H9 (cell line): ENCODE data around the gene KLF13. TPM values are rescaled to one million over a fixed set of nuclear protein-coding genes. Genes with fewer than 3 reads are reported as not detected.

Experiments used
- DNase-seq: peaks from one replicate; pipeline ENCODE4 v3.0.0-alpha.2; 2017
- H2AFZ ChIP-seq: one replicate; pipeline ENCODE4 v1.6.1; 2013; ENCODE audit warnings: mild to moderate bottlenecking, low read length, control low read depth, moderate library complexity
- H2AK5ac ChIP-seq: 2 replicates; pipeline ENCODE4 v1.6.1; 2013; ENCODE audit warnings: low read length, control low read depth, mixed read lengths; ENCODE audit not compliant: insufficient read length
- H2BK120ac ChIP-seq: one replicate; pipeline ENCODE4 v1.6.1; 2013; ENCODE audit warnings: low read depth, mild to moderate bottlenecking, low read length, control low read depth, inconsistent platforms; ENCODE audit not compliant: poor library complexity, severe bottlenecking
- H2BK12ac ChIP-seq: 2 replicates; pipeline ENCODE4 v1.6.1; 2013; ENCODE audit warnings: low read length, control low read depth, mixed read lengths, low read depth; ENCODE audit not compliant: insufficient read length
- H2BK15ac ChIP-seq: 2 replicates; pipeline ENCODE4 v1.6.1; 2013; ENCODE audit warnings: low read depth, low read length, control low read depth
- H2BK20ac ChIP-seq: one replicate; pipeline ENCODE4 v1.6.1; 2013; ENCODE audit warnings: low read depth, mild to moderate bottlenecking, low read length, control low read depth, inconsistent platforms; ENCODE audit not compliant: poor library complexity, severe bottlenecking
- H2BK5ac ChIP-seq: 2 replicates; pipeline ENCODE4 v1.6.1; 2013; ENCODE audit warnings: low read length, control low read depth, mixed read lengths; ENCODE audit not compliant: insufficient read length
- H3K14ac ChIP-seq: 2 replicates; pipeline ENCODE4 v1.6.1; 2013; ENCODE audit warnings: low read length, control low read depth; ENCODE audit not compliant: insufficient read depth
- H3K18ac ChIP-seq: 2 replicates; pipeline ENCODE4 v1.6.1; 2013; ENCODE audit warnings: low read depth, mild to moderate bottlenecking, mixed read lengths, low read length, control low read depth; ENCODE audit not compliant: insufficient read length
- H3K23ac ChIP-seq: 2 replicates; pipeline ENCODE4 v1.6.1; 2013; ENCODE audit warnings: low read length, control low read depth, mixed read lengths, low read depth; ENCODE audit not compliant: insufficient read length
- H3K23me2 ChIP-seq: 2 replicates; pipeline ENCODE4 v1.6.1; 2013; ENCODE audit warnings: low read depth, mild to moderate bottlenecking, mixed read lengths, low read length, control low read depth; ENCODE audit not compliant: insufficient read length, poor library complexity, severe bottlenecking
- H3K27ac ChIP-seq: 2 replicates; pipeline ENCODE4 v1.5.1; 2013; ENCODE audit warnings: low read length, control low read depth, mixed read lengths, low read depth; ENCODE audit not compliant: insufficient read length
- H3K27me3 ChIP-seq: 2 replicates; pipeline ENCODE4 v1.6.1; 2013; ENCODE audit warnings: low read length, control low read depth, inconsistent platforms; ENCODE audit not compliant: insufficient read depth
- H3K4ac ChIP-seq: 2 replicates; pipeline ENCODE4 v1.6.1; 2013; ENCODE audit warnings: low read depth, mild to moderate bottlenecking, control low read depth, inconsistent platforms, low read length, moderate library complexity
- H3K4me1 ChIP-seq: 2 replicates; pipeline ENCODE4 v1.6.1; 2013; ENCODE audit warnings: low read length, control low read depth, inconsistent platforms; ENCODE audit not compliant: insufficient read depth
- H3K4me2 ChIP-seq: 2 replicates; pipeline ENCODE4 v1.6.1; 2013; ENCODE audit warnings: low read length, control low read depth, mixed read lengths; ENCODE audit not compliant: insufficient read length, insufficient read depth
- H3K56ac ChIP-seq: 2 replicates; pipeline ENCODE4 v1.6.1; 2013; ENCODE audit warnings: low read depth, mild to moderate bottlenecking, mixed read lengths, low read length, control low read depth; ENCODE audit not compliant: insufficient read length
- H3K79me1 ChIP-seq: 2 replicates; pipeline ENCODE4 v1.6.1; 2013; ENCODE audit warnings: low read depth, mild to moderate bottlenecking, moderate library complexity, low read length, control low read depth, inconsistent platforms; ENCODE audit not compliant: insufficient read depth, poor library complexity, severe bottlenecking
- H3K79me2 ChIP-seq: 2 replicates; pipeline ENCODE4 v1.6.1; 2013; ENCODE audit warnings: low read length, control low read depth, inconsistent platforms; ENCODE audit not compliant: insufficient read depth
- H3K9ac ChIP-seq: 2 replicates; pipeline ENCODE4 v1.6.1; 2013; ENCODE audit warnings: low read length, control low read depth, mixed read lengths; ENCODE audit not compliant: insufficient read length; ENCODE audit errors: extremely low read depth
- H3K9me3 ChIP-seq: one replicate; pipeline ENCODE4 v1.6.1; 2013; ENCODE audit warnings: low read depth, low read length, inconsistent platforms; ENCODE audit not compliant: control insufficient read depth
- H3T11ph ChIP-seq: one replicate; pipeline ENCODE4 v1.6.1; 2013; ENCODE audit warnings: mild to moderate bottlenecking, low read length, control low read depth, inconsistent platforms
- H4K20me1 ChIP-seq: one replicate; pipeline ENCODE4 v1.6.1; 2013; ENCODE audit not compliant: control insufficient read depth, insufficient read length, insufficient read depth
- H4K5ac ChIP-seq: 2 replicates; pipeline ENCODE4 v1.6.1; 2013; ENCODE audit warnings: low read depth, mild to moderate bottlenecking, mixed read lengths, low read length, control low read depth; ENCODE audit not compliant: insufficient read length
- H4K8ac ChIP-seq: replicated peaks from 2 replicates; pipeline ENCODE4 v1.6.1; 2013; ENCODE audit warnings: low read length, control low read depth, mixed read lengths, low read depth; ENCODE audit not compliant: insufficient read length
- H4K91ac ChIP-seq: 2 replicates; pipeline ENCODE4 v1.6.1; 2013; ENCODE audit warnings: low read depth, mild to moderate bottlenecking, moderate library complexity, mixed read lengths, low read length, control low read depth; ENCODE audit not compliant: insufficient read length
- H3K27ac Mint-ChIP-seq, 3 experiments: 2 replicates in 2 of 3; 3 replicates in 1 of 3; pipeline ENCODE4 v1.8.0; 2020 to 2021; ENCODE audit warnings: mixed read lengths in 3 of 3, mild to moderate bottlenecking in 1 of 3, moderate library complexity in 1 of 3
- H3K27me3 Mint-ChIP-seq: 2 replicates; pipeline ENCODE4 v1.8.0; 2021; ENCODE audit warnings: low read depth, mild to moderate bottlenecking, moderate library complexity, mixed read lengths
- H3K36me3 Mint-ChIP-seq, 3 experiments: 2 replicates in 2 of 3; 3 replicates in 1 of 3; pipeline ENCODE4 v1.8.0; 2020 to 2021; ENCODE audit warnings: low read depth in 3 of 3, mixed read lengths in 3 of 3; ENCODE audit not compliant: insufficient read depth in 1 of 3
- H3K4me1 Mint-ChIP-seq, 2 experiments: 2 replicates each; pipeline ENCODE4 v1.8.0; 2020; ENCODE audit warnings: mixed read lengths in 2 of 2
- H3K4me3 Mint-ChIP-seq, 2 experiments: 2 replicates in 1 of 2; 3 replicates in 1 of 2; pipeline ENCODE4 v1.8.0; 2020 to 2021; ENCODE audit warnings: mild to moderate bottlenecking in 2 of 2, mixed read lengths in 2 of 2, moderate library complexity in 1 of 2
- H3K9me3 Mint-ChIP-seq, 2 experiments: 2 replicates in 1 of 2; 3 replicates in 1 of 2; pipeline ENCODE4 v1.8.0; 2020; ENCODE audit warnings: mild to moderate bottlenecking in 2 of 2, mixed read lengths in 2 of 2, moderate library complexity in 1 of 2
- WGBS: extraction: QIAGEN DNeasy Blood & Tissue Kit; methylation state at CpG from one replicate; pipeline ENCODE4 v1.1.7; 2013; ENCODE audit warnings: missing lambda C conversion rate, low lambda C conversion rate, mixed read lengths; ENCODE audit not compliant: insufficient read length; ENCODE audit errors: extremely low coverage; 5-methylcytosine and 5-hydroxymethylcytosine counted together
- total RNA-seq: library from RNA; stranded (reverse); gene quantifications from 2 replicates; pipeline ENCODE4 v1.2.1, GENCODE V29; 2021
- TF ChIP-seq, protein P1 (sequence below): fragments of 200-600 bp; sonication (generic); conservative IDR thresholded peaks from 3 replicates; pipeline ENCODE4 v1.8.0; 2021; ENCODE audit warnings: antibody characterized with exemption, mild to moderate bottlenecking

KLF13 gene
- total RNA-seq, 1 experiment from 2014 or later: 33.4 TPM

DNA sequence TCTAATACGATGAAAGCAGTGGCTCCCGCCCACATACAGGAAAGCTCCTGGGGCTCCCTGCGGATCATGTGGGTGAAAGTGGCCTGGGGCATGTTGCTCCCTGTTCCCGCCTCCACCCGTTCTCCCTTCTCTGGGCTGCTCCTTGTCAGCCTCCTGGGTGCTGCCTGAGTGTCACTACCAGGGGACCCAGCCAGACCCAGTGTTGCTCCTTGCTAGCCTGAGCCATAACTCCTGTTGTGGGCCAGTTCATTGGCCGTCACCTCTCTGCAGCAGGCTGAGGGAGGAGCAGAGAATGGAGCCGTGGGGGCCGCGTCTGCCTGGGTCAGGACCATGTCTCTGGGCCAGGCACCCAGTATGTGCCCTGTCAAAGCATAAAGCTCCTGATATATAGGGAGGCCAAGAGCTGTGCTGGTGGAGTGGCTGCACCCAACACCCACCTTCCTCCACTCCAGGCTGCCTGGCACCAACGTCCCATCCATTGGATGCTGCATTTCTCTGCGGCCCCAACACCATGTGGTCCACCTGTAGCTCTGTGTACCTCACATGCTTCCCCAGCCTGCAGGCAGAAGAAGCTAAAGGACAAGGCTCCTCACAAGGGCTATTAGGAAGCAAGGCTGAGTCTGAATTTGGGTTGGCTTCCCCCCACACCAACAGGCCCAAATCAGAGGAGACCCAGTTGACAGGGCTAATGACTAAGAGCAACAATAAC lies 40.5 kb downstream of the KLF13 start:
- Histone ChIP-seq H4K20me1 (no peaks in the 10 kb centered on the region), H3K14ac (peak overlapping the region; percentile 39; the same call in 1 of the 2 replicates), H3K27ac (no peak overlapping the region), H2BK12ac (no peak overlapping the region), H4K91ac (no peak overlapping the region), H3K4me2 (peak overlapping the region; percentile 23), H3K9ac (no peak overlapping the region), H3K79me1 (no peaks in the 10 kb centered on the region), H3K9me3 (no peaks in the 10 kb centered on the region), H2BK15ac (no peak overlapping the region), H3K4ac (no peak overlapping the region), H4K8ac (no peak overlapping the region), H3K56ac (no peak overlapping the region), H2BK20ac (no peak overlapping the region), H3K23ac (no peak overlapping the region), H3K79me2 (no peaks in the 10 kb centered on the region; the same call in 1 of the 2 replicates), H2AFZ (no peak overlapping the region), H3K23me2 (peaks cover 2% of the 10 kb centered on the region), H2BK5ac (no peak overlapping the region), H3K27me3 (no peaks in the 10 kb centered on the region), H4K5ac (no peak overlapping the region), H3K4me1 (peaks cover 21% of the 10 kb centered on the region), H2AK5ac (no peak overlapping the region), H3K18ac (no peak overlapping the region), H2BK120ac (no peak overlapping the region), H3T11ph (no peak overlapping the region)
- Mint-ChIP-seq H3K27me3 (no peaks in the 10 kb centered on the region; the same call in none of the 2 replicates), H3K9me3 (peaks cover 4 to 6% of the 10 kb centered on the region in 2 experiments; a peak in 3 of 5 replicates), H3K36me3 (peaks cover 4 to 21% (median 5%) of the 10 kb centered on the region in 3 experiments; a peak in 5 of 7 replicates), H3K27ac (peak overlapping the region in 2 of 3 experiments; percentile 35 to 61; a peak in 2 of 7 replicates), H3K4me3 (no peak overlapping the region), H3K4me1 (peaks cover 74 to 80% of the 10 kb centered on the region in 2 experiments)
- TF ChIP-seq, protein P1, sequence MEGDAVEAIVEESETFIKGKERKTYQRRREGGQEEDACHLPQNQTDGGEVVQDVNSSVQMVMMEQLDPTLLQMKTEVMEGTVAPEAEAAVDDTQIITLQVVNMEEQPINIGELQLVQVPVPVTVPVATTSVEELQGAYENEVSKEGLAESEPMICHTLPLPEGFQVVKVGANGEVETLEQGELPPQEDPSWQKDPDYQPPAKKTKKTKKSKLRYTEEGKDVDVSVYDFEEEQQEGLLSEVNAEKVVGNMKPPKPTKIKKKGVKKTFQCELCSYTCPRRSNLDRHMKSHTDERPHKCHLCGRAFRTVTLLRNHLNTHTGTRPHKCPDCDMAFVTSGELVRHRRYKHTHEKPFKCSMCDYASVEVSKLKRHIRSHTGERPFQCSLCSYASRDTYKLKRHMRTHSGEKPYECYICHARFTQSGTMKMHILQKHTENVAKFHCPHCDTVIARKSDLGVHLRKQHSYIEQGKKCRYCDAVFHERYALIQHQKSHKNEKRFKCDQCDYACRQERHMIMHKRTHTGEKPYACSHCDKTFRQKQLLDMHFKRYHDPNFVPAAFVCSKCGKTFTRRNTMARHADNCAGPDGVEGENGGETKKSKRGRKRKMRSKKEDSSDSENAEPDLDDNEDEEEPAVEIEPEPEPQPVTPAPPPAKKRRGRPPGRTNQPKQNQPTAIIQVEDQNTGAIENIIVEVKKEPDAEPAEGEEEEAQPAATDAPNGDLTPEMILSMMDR: no peak
- DNase-seq: no peak
- no CpG with 5 or more reads among the region's 11 CpGs for WGBS
